Upper lobe of left lung (tissue), 4 donors: ENCODE data around the gene PHACTR1.

Experiments
- EP300 ChIP-seq, 4 donors: sonication (generic); formaldehyde crosslinking; IDR thresholded peaks; one replicate each; pipeline ENCODE4 v1.5.1; 2017; ENCODE audit warnings: antibody characterized with exemption in 4 of 4, control low read depth in 2 of 4
- POLR2A ChIP-seq, 4 donors: fragments of 450-650 bp; IDR thresholded peaks; one replicate each; pipeline ENCODE4 v1.5.1; 2016 to 2017; ENCODE audit warnings: antibody characterized with exemption in 4 of 4, mild to moderate bottlenecking in 2 of 4
- POLR2AphosphoS5 ChIP-seq, 2 donors: sonication (generic); formaldehyde crosslinking; IDR thresholded peaks; one replicate each; pipeline ENCODE4 v1.5.1; 2017; ENCODE audit warnings: antibody characterized with exemption in 2 of 2
- TF ChIP-seq, protein P1 (sequence below), 6 experiments: fragments of 450-650 bp in 4 of 6; fragments of 200-600 bp in 2 of 6; sonication (generic) in 2 of 6; IDR thresholded peaks; one replicate each; pipeline ENCODE4 v1.5.1; 2016 to 2019; ENCODE audit warnings: antibody characterized with exemption in 6 of 6

DNA sequence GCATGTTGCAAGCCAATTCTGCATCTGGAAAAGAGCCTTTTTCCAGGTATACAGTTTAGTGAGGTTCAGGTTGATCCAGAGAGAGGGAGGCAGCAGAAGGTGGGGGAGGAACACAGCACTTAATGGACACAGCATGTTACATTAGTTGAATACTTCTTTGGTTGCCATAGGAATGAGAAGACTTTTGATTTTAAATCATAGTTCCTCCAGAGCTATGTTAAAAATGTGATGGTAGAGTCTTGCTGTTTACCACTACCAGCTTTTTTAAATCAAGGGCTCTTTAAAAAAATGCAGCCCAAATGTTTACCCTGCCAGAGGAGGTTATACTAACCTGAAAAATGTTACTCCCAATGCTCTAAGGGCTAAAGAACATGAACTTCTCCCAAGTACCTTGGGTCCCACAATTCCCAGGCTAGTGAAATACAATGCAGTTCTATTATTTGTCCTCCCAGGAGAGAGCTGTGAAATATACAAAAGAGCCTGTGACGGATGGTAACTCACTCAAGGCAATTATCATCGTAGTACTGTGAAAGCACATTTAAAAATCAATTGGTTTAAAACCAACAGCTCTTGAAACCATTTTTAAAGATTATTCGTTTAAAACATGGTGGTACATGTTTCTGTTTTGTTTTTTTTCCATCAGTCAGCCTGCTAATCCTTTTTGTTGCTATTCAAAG lies 6.9 kb upstream of the PHACTR1 start:
- TF ChIP-seq, protein P1, sequence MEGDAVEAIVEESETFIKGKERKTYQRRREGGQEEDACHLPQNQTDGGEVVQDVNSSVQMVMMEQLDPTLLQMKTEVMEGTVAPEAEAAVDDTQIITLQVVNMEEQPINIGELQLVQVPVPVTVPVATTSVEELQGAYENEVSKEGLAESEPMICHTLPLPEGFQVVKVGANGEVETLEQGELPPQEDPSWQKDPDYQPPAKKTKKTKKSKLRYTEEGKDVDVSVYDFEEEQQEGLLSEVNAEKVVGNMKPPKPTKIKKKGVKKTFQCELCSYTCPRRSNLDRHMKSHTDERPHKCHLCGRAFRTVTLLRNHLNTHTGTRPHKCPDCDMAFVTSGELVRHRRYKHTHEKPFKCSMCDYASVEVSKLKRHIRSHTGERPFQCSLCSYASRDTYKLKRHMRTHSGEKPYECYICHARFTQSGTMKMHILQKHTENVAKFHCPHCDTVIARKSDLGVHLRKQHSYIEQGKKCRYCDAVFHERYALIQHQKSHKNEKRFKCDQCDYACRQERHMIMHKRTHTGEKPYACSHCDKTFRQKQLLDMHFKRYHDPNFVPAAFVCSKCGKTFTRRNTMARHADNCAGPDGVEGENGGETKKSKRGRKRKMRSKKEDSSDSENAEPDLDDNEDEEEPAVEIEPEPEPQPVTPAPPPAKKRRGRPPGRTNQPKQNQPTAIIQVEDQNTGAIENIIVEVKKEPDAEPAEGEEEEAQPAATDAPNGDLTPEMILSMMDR (IDR thresholded peaks at IDR 0.05) = no peak
- no peak for TF ChIP-seq EP300 (IDR thresholded peaks at IDR 0.05)
- no peak for TF ChIP-seq POLR2A (IDR thresholded peaks at IDR 0.05)
- TF ChIP-seq POLR2AphosphoS5 (IDR thresholded peaks at IDR 0.05) = no peak
